Testis (tissue), 3 donors: ENCODE results near the gene ZFP36L1. TPM values are rescaled to one million over a fixed set of nuclear protein-coding genes. Genes with fewer than 3 reads are reported as not detected.

ENCODE experiments used
- DNase-seq: peaks from one replicate; pipeline ENCODE4 v3.0.0-alpha.2; 2019
- H3K27ac ChIP-seq, 2 donors: fragments of 200-600 bp; sonication (generic); one replicate each; pipeline ENCODE4 v1.5.1; 2019
- H3K27me3 ChIP-seq: fragments of 200-600 bp; sonication (generic); one replicate; pipeline ENCODE4 v1.5.1; 2019
- H3K36me3 ChIP-seq: fragments of 200-600 bp; sonication (generic); one replicate; pipeline ENCODE4 v1.5.1; 2017; ENCODE audit warnings: low read depth; ENCODE audit errors: missing control alignments
- H3K4me1 ChIP-seq: fragments of 200-600 bp; sonication (generic); one replicate; pipeline ENCODE4 v1.5.1; 2019
- H3K4me3 ChIP-seq, 2 donors: fragments of 200-600 bp; sonication (generic); one replicate each; pipeline ENCODE4 v1.5.1; 2017 to 2019
- H3K9me3 ChIP-seq: fragments of 200-600 bp; sonication (generic); one replicate; pipeline ENCODE4 v1.5.1; 2017
- POLR2A ChIP-seq: fragments of 450-650 bp; IDR thresholded peaks from one replicate; pipeline ENCODE4 v1.6.1; 2017; ENCODE audit warnings: antibody characterized with exemption, mild to moderate bottlenecking, moderate library complexity
- WGBS, 2 donors: methylation state at CpG; one replicate each; pipeline ENCODE4 v1.1.5; 2018; 5-methylcytosine and 5-hydroxymethylcytosine counted together
- intact Hi-C: fragments of 100-400 bp; cut with DNase I; formaldehyde crosslinking; loops from one replicate; pipeline ENCODE4 v1.15.1; 2023; ENCODE audit warnings: low total_unique reads
- polyA plus RNA-seq: library from polyadenylated mRNA; stranded (reverse); fragments of 350-450 nt; fragmentation: Illumina TruSeq; extraction: RNeasy Lipid Tissue Mini Kit (QIAGEN cat#74804); gene quantifications from one replicate; pipeline ENCODE4 v1.2.3, GENCODE V29; 2014; ENCODE audit warnings: low read depth, low replicate concordance; ENCODE audit not compliant: insufficient read depth
- total RNA-seq, 2 donors: library from RNA; depleted of rRNA; stranded (reverse); fragments of >200 nt; gene quantifications; one replicate each; pipeline ENCODE4 v1.2.3, GENCODE V29; 2016
- TF ChIP-seq, protein P1 (sequence below), 3 experiments: fragments of 450-650 bp in 2 of 3; fragments of 200-600 bp in 1 of 3; sonication (generic) in 1 of 3; IDR thresholded peaks; one replicate each; pipeline ENCODE4 v1.5.1; 2016 to 2019; ENCODE audit warnings: antibody characterized with exemption in 3 of 3, mild to moderate bottlenecking in 2 of 3, moderate library complexity in 1 of 3

The ZFP36L1 gene
- total and polyA plus RNA-seq, 3 donors from 2014 or later, result 120 to 301 (median 176) TPM

DNA sequence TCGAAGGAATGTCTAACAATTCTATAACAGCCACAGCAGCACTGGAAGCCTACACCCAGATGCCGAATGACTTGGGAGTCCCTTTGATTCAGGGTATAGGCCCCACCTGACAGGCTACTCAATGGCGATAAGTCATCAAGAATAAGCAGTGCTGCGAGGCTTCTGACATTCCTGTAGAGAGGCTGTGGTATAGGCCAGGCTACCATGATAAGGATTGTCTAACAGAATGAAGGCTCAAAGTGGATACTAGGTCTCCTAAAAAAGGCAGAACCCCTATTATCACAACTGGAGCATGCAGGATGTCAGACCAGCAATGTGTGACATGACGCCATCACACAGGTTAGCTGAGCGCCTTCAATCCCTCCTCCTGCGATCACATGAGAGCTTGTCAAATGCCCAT, 53.2 kb downstream of the ZFP36L1 start:
- intact Hi-C loops, result no loop called here
- no peak overlapping the region for H3K4me3 ChIP-seq

DNA sequence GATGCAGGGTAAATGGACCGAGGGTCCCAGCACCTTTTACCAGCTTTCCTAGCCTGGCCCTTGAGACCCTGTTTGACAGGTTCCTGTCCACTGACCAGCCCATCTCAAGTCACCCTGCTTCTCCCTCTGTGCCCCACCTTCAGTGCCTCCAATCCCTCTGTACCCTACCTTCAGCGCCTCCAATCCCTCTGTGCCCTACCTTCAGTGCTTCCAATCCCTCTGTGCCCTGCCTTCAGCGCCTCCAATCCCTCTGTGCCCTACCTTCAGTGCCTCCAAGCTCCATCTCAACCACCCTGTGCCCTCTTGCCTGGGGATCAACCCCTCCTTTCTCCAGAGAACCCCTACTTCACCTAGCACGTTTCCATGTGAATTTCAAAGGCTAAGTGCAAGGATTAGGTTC, 54.3 kb downstream of the ZFP36L1 start:
- no peaks in the 10 kb centered on the region for H3K9me3 ChIP-seq
- intact Hi-C loops, result no loop called here
- WGBS, 2 donors, result 98 to 100% methylated on average over 4 of the region's 4 CpGs

More for the DNA sequence above, 53.2 kb downstream of the ZFP36L1 start:
- TF ChIP-seq, protein P1, sequence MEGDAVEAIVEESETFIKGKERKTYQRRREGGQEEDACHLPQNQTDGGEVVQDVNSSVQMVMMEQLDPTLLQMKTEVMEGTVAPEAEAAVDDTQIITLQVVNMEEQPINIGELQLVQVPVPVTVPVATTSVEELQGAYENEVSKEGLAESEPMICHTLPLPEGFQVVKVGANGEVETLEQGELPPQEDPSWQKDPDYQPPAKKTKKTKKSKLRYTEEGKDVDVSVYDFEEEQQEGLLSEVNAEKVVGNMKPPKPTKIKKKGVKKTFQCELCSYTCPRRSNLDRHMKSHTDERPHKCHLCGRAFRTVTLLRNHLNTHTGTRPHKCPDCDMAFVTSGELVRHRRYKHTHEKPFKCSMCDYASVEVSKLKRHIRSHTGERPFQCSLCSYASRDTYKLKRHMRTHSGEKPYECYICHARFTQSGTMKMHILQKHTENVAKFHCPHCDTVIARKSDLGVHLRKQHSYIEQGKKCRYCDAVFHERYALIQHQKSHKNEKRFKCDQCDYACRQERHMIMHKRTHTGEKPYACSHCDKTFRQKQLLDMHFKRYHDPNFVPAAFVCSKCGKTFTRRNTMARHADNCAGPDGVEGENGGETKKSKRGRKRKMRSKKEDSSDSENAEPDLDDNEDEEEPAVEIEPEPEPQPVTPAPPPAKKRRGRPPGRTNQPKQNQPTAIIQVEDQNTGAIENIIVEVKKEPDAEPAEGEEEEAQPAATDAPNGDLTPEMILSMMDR (IDR thresholded peaks at IDR 0.05), result no peak
- TF ChIP-seq POLR2A, result no peak
- Histone ChIP-seq H3K27me3 (no peaks in the 10 kb centered on the region), H3K4me1 (peaks cover 23% of the 10 kb centered on the region), H3K9me3 (no peaks in the 10 kb centered on the region), H3K36me3 (no peaks in the 10 kb centered on the region), H3K27ac (no peak overlapping the region)
- no peak for DNase-seq
- WGBS, 2 donors, result 89 to 97% methylated on average over 7 of the region's 7 CpGs

More for the DNA sequence above, 54.3 kb downstream of the ZFP36L1 start:
- DNase-seq, result no peak
- H3K27ac ChIP-seq, result no peak overlapping the region
- H3K27me3 ChIP-seq, result no peaks in the 10 kb centered on the region
- H3K36me3 ChIP-seq, result no peaks in the 10 kb centered on the region
- H3K4me3 ChIP-seq, result no peak overlapping the region
- TF ChIP-seq, protein P1 (IDR thresholded peaks at IDR 0.05), result no peak
- no peak for TF ChIP-seq POLR2A
- H3K4me1 ChIP-seq, result peaks cover 23% of the 10 kb centered on the region

Other genes starting within 250 kb of the ZFP36L1 start
- gene ACTN1, start 186.2 kb upstream of the ZFP36L1 start, total RNA-seq, result 10 to 100 TPM; 51.0 to 69.5 TPM
- 82.3 TPM for gene ACTN1, start 186.2 kb upstream of the ZFP36L1 start, polyA plus RNA-seq